Measurements from ENCODE around the gene TRIM37.

TRIM37 gene

GRCh38 chr17:58985971-58986370, 120.7 kb downstream of the TRIM37 start:
- no peak overlapping the region for H3K4me3 ChIP-seq (ENCODE audit: low read depth, low read length)
- TF ChIP-seq CTCF (IDR thresholded peaks at IDR 0.05; ENCODE audit: borderline replicate concordance, insufficient read depth, low read depth, low read length): no peak

GRCh38 chr17:58985367-58985766, 121.3 kb downstream of the TRIM37 start:
- TF ChIP-seq CTCF (IDR thresholded peaks at IDR 0.05; ENCODE audit: borderline replicate concordance, insufficient read depth, low read depth, low read length): no peak

GRCh38 chr17:58982626-58983025, 124.1 kb downstream of the TRIM37 start:
- TF ChIP-seq CTCF (IDR thresholded peaks at IDR 0.05; ENCODE audit: borderline replicate concordance, insufficient read depth, low read depth, low read length): no peak
- H3K4me3 ChIP-seq (ENCODE audit: low read depth, low read length): no peak overlapping the region

More at GRCh38 chr17:58985367-58985766, 121.3 kb downstream of the TRIM37 start:
- no peak overlapping the region for H3K4me3 ChIP-seq (ENCODE audit: low read depth, low read length)

- TF ChIP-seq CTCF (IDR thresholded peaks at IDR 0.05; ENCODE audit: borderline replicate concordance, insufficient read depth, low read depth, low read length): no peak
- H3K4me3 ChIP-seq (ENCODE audit: low read depth, low read length): no peak overlapping the region
These were observed 125.8 kb downstream of the TRIM37 start for GRCh38 chr17:58980706-58981481.

- H3K4me3 ChIP-seq (ENCODE audit: low read depth, low read length): no peak overlapping the region
- TF ChIP-seq CTCF (IDR thresholded peaks at IDR 0.05; ENCODE audit: borderline replicate concordance, insufficient read depth, low read depth, low read length): no peak
These were observed 130.1 kb downstream of the TRIM37 start for GRCh38 chr17:58976541-58976940.

GRCh38 chr17:58974354-58974753, 132.3 kb downstream of the TRIM37 start:
- TF ChIP-seq CTCF (IDR thresholded peaks at IDR 0.05; ENCODE audit: borderline replicate concordance, insufficient read depth, low read depth, low read length): no peak
- no peak overlapping the region for H3K4me3 ChIP-seq (ENCODE audit: low read depth, low read length)
